ENCODE data around the gene ANKEF1.

ANKEF1 gene

GRCh38 chr20:9995510-9996272, 39.1 kb upstream of the ANKEF1 start:
- H3K9me3 ChIP-seq (ENCODE audit: insufficient read depth, low read length, severe bottlenecking): no peaks in the 10 kb centered on the region
- no peak for ATAC-seq (ENCODE audit: insufficient read depth, low read depth)
- H3K36me3 ChIP-seq (ENCODE audit: insufficient read depth, low read length): no peaks in the 10 kb centered on the region
- no peak overlapping the region for H3K4me2 ChIP-seq (ENCODE audit: insufficient read depth, low read length)
- H3K4me3 ChIP-seq (ENCODE audit: low read depth in 1 of 2, low read length in 2 of 2): no peak overlapping the region
- H2AFZ ChIP-seq (ENCODE audit: low read depth, low read length): no peak overlapping the region
- no peak overlapping the region for H3K9ac ChIP-seq (ENCODE audit: low read depth, low read length)
- H4K20me1 ChIP-seq (ENCODE audit: insufficient read depth, low read length): no peaks in the 10 kb centered on the region
- no peaks in the 10 kb centered on the region for H3K4me1 ChIP-seq (ENCODE audit: insufficient read depth, low read length)
- H3K27ac ChIP-seq (ENCODE audit: low read length): no peak overlapping the region
- DNase-seq: no peak
- TF ChIP-seq CTCF (IDR thresholded peaks at IDR 0.05; ENCODE audit: borderline replicate concordance, extremely low read depth, low read length, poor library complexity, severe bottlenecking): no peak
- no peak for TF ChIP-seq EZH2 (IDR thresholded peaks at IDR 0.05; ENCODE audit: borderline replicate concordance, low read depth, low read length, severe bottlenecking)
- H3K27me3 ChIP-seq (ENCODE audit: insufficient read depth, low read length, poor library complexity): no peaks in the 10 kb centered on the region
- H3K79me2 ChIP-seq (ENCODE audit: insufficient read depth, low read length): no peaks in the 10 kb centered on the region

GRCh38 chr20:9996944-9997343, 37.8 kb upstream of the ANKEF1 start:
- no peak for DNase-seq
- Histone ChIP-seq H3K4me2 (ENCODE audit: insufficient read depth, low read length) (no peak overlapping the region), H3K27ac (ENCODE audit: low read length) (no peak overlapping the region), H3K79me2 (ENCODE audit: insufficient read depth, low read length) (no peaks in the 10 kb centered on the region), H3K4me3 (ENCODE audit: low read depth in 1 of 2, low read length in 2 of 2) (no peak overlapping the region), H2AFZ (ENCODE audit: low read depth, low read length) (no peak overlapping the region), H3K9me3 (ENCODE audit: insufficient read depth, low read length, severe bottlenecking) (no peaks in the 10 kb centered on the region), H4K20me1 (ENCODE audit: insufficient read depth, low read length) (no peaks in the 10 kb centered on the region), H3K9ac (ENCODE audit: low read depth, low read length) (no peak overlapping the region), H3K36me3 (ENCODE audit: insufficient read depth, low read length) (no peaks in the 10 kb centered on the region), H3K27me3 (ENCODE audit: insufficient read depth, low read length, poor library complexity) (no peaks in the 10 kb centered on the region), H3K4me1 (ENCODE audit: insufficient read depth, low read length) (no peaks in the 10 kb centered on the region)
- no peak for ATAC-seq (ENCODE audit: insufficient read depth, low read depth)
- no peak for TF ChIP-seq CTCF (IDR thresholded peaks at IDR 0.05; ENCODE audit: borderline replicate concordance, extremely low read depth, low read length, poor library complexity, severe bottlenecking)
- no peak for TF ChIP-seq EZH2 (IDR thresholded peaks at IDR 0.05; ENCODE audit: borderline replicate concordance, low read depth, low read length, severe bottlenecking)

- H4K20me1 ChIP-seq (ENCODE audit: insufficient read depth, low read length): no peaks in the 10 kb centered on the region
- no peak overlapping the region for H3K4me3 ChIP-seq (ENCODE audit: low read depth in 1 of 2, low read length in 2 of 2)
- H3K9me3 ChIP-seq (ENCODE audit: insufficient read depth, low read length, severe bottlenecking): no peaks in the 10 kb centered on the region
- H3K4me2 ChIP-seq (ENCODE audit: insufficient read depth, low read length): no peak overlapping the region
- H3K27ac ChIP-seq (ENCODE audit: low read length): no peak overlapping the region
- H3K27me3 ChIP-seq (ENCODE audit: insufficient read depth, low read length, poor library complexity): no peaks in the 10 kb centered on the region
- no peak overlapping the region for H2AFZ ChIP-seq (ENCODE audit: low read depth, low read length)
- DNase-seq: no peak
- TF ChIP-seq EZH2 (IDR thresholded peaks at IDR 0.05; ENCODE audit: borderline replicate concordance, low read depth, low read length, severe bottlenecking): no peak
- TF ChIP-seq CTCF (IDR thresholded peaks at IDR 0.05; ENCODE audit: borderline replicate concordance, extremely low read depth, low read length, poor library complexity, severe bottlenecking): no peak
- ATAC-seq (ENCODE audit: insufficient read depth, low read depth): no peak
- no peaks in the 10 kb centered on the region for H3K79me2 ChIP-seq (ENCODE audit: insufficient read depth, low read length)
- H3K36me3 ChIP-seq (ENCODE audit: insufficient read depth, low read length): no peaks in the 10 kb centered on the region
- no peaks in the 10 kb centered on the region for H3K4me1 ChIP-seq (ENCODE audit: insufficient read depth, low read length)
- H3K9ac ChIP-seq (ENCODE audit: low read depth, low read length): no peak overlapping the region
Measured at GRCh38 chr20:9999645-10000044, 35.1 kb upstream of the ANKEF1 start.

Measured in DND-41 (cell line).